C4-2B (cell line): Measurements from ENCODE around the gene PMFBP1.

ENCODE experiments used
- ZFX ChIP-seq: fragments of 450-650 bp; IDR thresholded peaks from 2 replicates; pipeline ENCODE4 v1.6.1; 2017
- TF ChIP-seq, protein P1 (sequence below): fragments of 450-650 bp; conservative IDR thresholded peaks from 2 replicates; pipeline ENCODE4 v1.5.1; 2017; ENCODE audit warnings: mild to moderate bottlenecking

DNA sequence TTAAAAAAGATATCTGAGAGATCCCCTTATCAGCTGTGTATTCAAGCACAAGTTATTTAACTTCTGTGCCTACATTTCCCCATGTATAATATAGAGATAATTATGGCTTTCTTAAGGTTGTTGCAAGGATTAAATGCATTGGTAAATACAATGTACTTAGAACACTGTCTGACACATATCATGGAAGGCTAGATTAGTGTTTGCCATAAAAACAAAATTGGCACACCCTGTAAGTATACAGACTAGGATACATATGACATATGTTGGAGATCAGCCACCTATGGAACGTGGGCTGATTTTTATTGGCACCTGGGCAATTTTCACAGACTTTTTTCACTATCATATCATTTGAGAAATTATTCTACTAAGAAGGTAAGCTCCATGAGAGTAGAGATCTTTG lies 2.2 kb downstream of the PMFBP1 start:
- TF ChIP-seq, protein P1, sequence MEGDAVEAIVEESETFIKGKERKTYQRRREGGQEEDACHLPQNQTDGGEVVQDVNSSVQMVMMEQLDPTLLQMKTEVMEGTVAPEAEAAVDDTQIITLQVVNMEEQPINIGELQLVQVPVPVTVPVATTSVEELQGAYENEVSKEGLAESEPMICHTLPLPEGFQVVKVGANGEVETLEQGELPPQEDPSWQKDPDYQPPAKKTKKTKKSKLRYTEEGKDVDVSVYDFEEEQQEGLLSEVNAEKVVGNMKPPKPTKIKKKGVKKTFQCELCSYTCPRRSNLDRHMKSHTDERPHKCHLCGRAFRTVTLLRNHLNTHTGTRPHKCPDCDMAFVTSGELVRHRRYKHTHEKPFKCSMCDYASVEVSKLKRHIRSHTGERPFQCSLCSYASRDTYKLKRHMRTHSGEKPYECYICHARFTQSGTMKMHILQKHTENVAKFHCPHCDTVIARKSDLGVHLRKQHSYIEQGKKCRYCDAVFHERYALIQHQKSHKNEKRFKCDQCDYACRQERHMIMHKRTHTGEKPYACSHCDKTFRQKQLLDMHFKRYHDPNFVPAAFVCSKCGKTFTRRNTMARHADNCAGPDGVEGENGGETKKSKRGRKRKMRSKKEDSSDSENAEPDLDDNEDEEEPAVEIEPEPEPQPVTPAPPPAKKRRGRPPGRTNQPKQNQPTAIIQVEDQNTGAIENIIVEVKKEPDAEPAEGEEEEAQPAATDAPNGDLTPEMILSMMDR: no peak
- TF ChIP-seq ZFX: no peak
